Bone marrow (tissue), 2 donors: ENCODE data around the gene PSG6.
"Not testable (repeated sequence)": the region's sequence is repeated elsewhere in the genome, so short reads cannot be mapped to it uniquely, and the experiment has no call there.

Experiments
- DNase-seq, 2 donors: peaks; one replicate each; lab custom pipeline; 2025; lab: John Stamatoyannopoulos, UW

Gene PSG6

GRCh38 chr19:42911731-42912130 is 6.0 kb downstream of the PSG6 start:
- not testable (repeated sequence) for DNase-seq

- DNase-seq: not testable (repeated sequence)
These were observed 11.5 kb downstream of the PSG6 start for GRCh38 chr19:42906162-42906561.

GRCh38 chr19:42900561-42900960 is 17.1 kb downstream of the PSG6 start:
- not testable (repeated sequence) for DNase-seq

- not testable (repeated sequence) for DNase-seq
These were observed 18.0 kb downstream of the PSG6 start for GRCh38 chr19:42899674-42900073.

GRCh38 chr19:42899110-42899509 is 18.6 kb downstream of the PSG6 start:
- DNase-seq: not testable (repeated sequence)

GRCh38 chr19:42898656-42899055 is 19.0 kb downstream of the PSG6 start:
- not testable (repeated sequence) for DNase-seq

GRCh38 chr19:42897729-42898128 is 20.0 kb downstream of the PSG6 start:
- not testable (repeated sequence) for DNase-seq

GRCh38 chr19:42890446-42890845 is 27.2 kb downstream of the PSG6 start:
- DNase-seq: not testable (repeated sequence)

GRCh38 chr19:42887876-42888445 is 29.7 kb downstream of the PSG6 start:
- DNase-seq: not testable (repeated sequence)

- not testable (repeated sequence) for DNase-seq
These were observed 35.0 kb downstream of the PSG6 start for GRCh38 chr19:42882730-42883129.

- not testable (repeated sequence) for DNase-seq
These were observed 35.7 kb downstream of the PSG6 start for GRCh38 chr19:42882010-42882409.

GRCh38 chr19:42881279-42881678 is 36.4 kb downstream of the PSG6 start:
- not testable (repeated sequence) for DNase-seq

- DNase-seq: not testable (repeated sequence)
These were observed 37.1 kb downstream of the PSG6 start for GRCh38 chr19:42880621-42881020.

GRCh38 chr19:42879613-42880012 is 38.1 kb downstream of the PSG6 start, which contains the start of gene PSG1:
TSS of gene PSG1 (minus strand) at chr19:42879713. CDS start at chr19:42879581, 132 bp downstream.
- DNase-seq: no peak

GRCh38 chr19:42876596-42876995 is 41.1 kb downstream of the PSG6 start:
- DNase-seq: not testable (repeated sequence)

GRCh38 chr19:42875881-42876280 is 41.8 kb downstream of the PSG6 start:
- not testable (repeated sequence) for DNase-seq

GRCh38 chr19:42874901-42875813 is 42.5 kb downstream of the PSG6 start:
- not testable (repeated sequence) for DNase-seq

- not testable (repeated sequence) for DNase-seq
These were observed 43.6 kb downstream of the PSG6 start for GRCh38 chr19:42874136-42874535.

GRCh38 chr19:42872608-42873007 is 45.1 kb downstream of the PSG6 start:
- no peak for DNase-seq

GRCh38 chr19:42857544-42857867 is 60.2 kb downstream of the PSG6 start:
- no peak for DNase-seq

GRCh38 chr19:42856866-42857543 is 60.7 kb downstream of the PSG6 start:
- DNase-seq: not testable (repeated sequence)

GRCh38 chr19:42854745-42855144 is 62.9 kb downstream of the PSG6 start:
- not testable (repeated sequence) for DNase-seq
